ENCODE results near the gene CCR7. TPM values are rescaled to one million over a fixed set of nuclear protein-coding genes. Genes with fewer than 3 reads are reported as not detected.
A peak's percentile ranks its signal among the peaks of the same experiment; 100 is the strongest.

The CCR7 gene
- total RNA-seq = 1 to 10 TPM in 1 of 8 experiments, under 1 TPM in 6, not detected in 1; 0.32 to 1.6 (median 0.50) TPM

GRCh38 chr17:40564883-40565768 is at the start of gene CCR7:
Gene CCR7 (minus strand): TSS chr17:40565472. CDS start chr17:40565409, 63 bp downstream.
- Histone ChIP-seq H3K27ac (no peak within 1 kb of the TSS), H3K4me3 (peak within 1 kb of the TSS in 1 of 5 donors; percentile 20), H3K4me1 (replicated peaks in 1 of 2) (peaks cover 7 to 9% of the 10 kb centered on the region in 2 donors)
- in situ Hi-C loops (cut with MboI; ENCODE audit: low pct_unique_long_range_greater_than_20kb in 2 of 9, low sequenced_read_pairs in 9 of 9, unreplicated experiment in 9 of 9) = loop anchor here in 1 of 9 experiments (25.0 kb wide), 1 partner anchor 203 kb away; the partner anchor contains the start of gene GJD3
- WGBS, 10 experiments = 25 to 100% (median 69%) methylated on average over 1 to 5 of the region's 12 CpGs; no CpG with 5 or more reads in 4 of the 10 experiments
- peak in 5 of 8 experiments; percentile 61 to 77 (median 73) for ATAC-seq (replicated peaks in 6 of 8)

GRCh38 chr17:40614431-40615067 is 49.3 kb upstream of the CCR7 start:
- WGBS, 10 experiments = 61 to 100% (median 80%) methylated on average over 1 to 9 of the region's 13 CpGs; no CpG with 5 or more reads in 3 of the 10 experiments
- ATAC-seq (replicated peaks in 6 of 8) = no peak
- in situ Hi-C loops (cut with MboI; ENCODE audit: low pct_unique_long_range_greater_than_20kb in 2 of 9, low sequenced_read_pairs in 9 of 9, unreplicated experiment in 9 of 9) = loop anchor here in 6 of 9 experiments (10.0 to 25.0 kb wide), 3 partner anchors 173 to 1048 kb away; partner anchors contain the start of genes KRT28 (in 3 of the 6) and KRT27 (in 1 of the 6)
- Histone ChIP-seq H3K4me3 (no peak overlapping the region), H3K4me1 (replicated peaks in 1 of 2) (no peaks in the 10 kb centered on the region), H3K27ac (no peak overlapping the region)

- H3K27ac ChIP-seq = no peak overlapping the region
- in situ Hi-C loops (cut with MboI; ENCODE audit: low pct_unique_long_range_greater_than_20kb in 2 of 9, low sequenced_read_pairs in 9 of 9, unreplicated experiment in 9 of 9) = loop anchor here in 6 of 9 experiments (10.0 to 25.0 kb wide), 3 partner anchors 174 to 1049 kb away; partner anchors contain the start of genes KRT28 (in 3 of the 6) and KRT27 (in 1 of the 6)
- ATAC-seq (replicated peaks in 6 of 8) = no peak
Measured at GRCh38 chr17:40613467-40614154, 48.3 kb upstream of the CCR7 start.

GRCh38 chr17:40612599-40613244 is 47.5 kb upstream of the CCR7 start:
- in situ Hi-C loops (cut with MboI; ENCODE audit: low pct_unique_long_range_greater_than_20kb in 2 of 9, low sequenced_read_pairs in 9 of 9, unreplicated experiment in 9 of 9) = loop anchor here in 6 of 9 experiments (10.0 to 25.0 kb wide), 3 partner anchors 175 to 1050 kb away; partner anchors contain the start of genes KRT28 (in 3 of the 6) and KRT27 (in 1 of the 6)
- 0 to 92% (median 65%) methylated on average over 1 to 10 of the region's 11 CpGs; no CpG with 5 or more reads in 2 of the 10 experiments for WGBS, 10 experiments

More at GRCh38 chr17:40613467-40614154, 48.3 kb upstream of the CCR7 start:
- no peaks in the 10 kb centered on the region for H3K4me1 ChIP-seq (replicated peaks in 1 of 2)
- no peak overlapping the region for H3K4me3 ChIP-seq
- WGBS, 10 experiments = 0 to 76% (median 56%) methylated on average over 1 to 5 of the region's 5 CpGs; no CpG with 5 or more reads in 6 of the 10 experiments

GRCh38 chr17:40611840-40612474 is 46.7 kb upstream of the CCR7 start:
- Histone ChIP-seq H3K27ac (no peak overlapping the region), H3K4me1 (replicated peaks in 1 of 2) (no peaks in the 10 kb centered on the region), H3K4me3 (no peak overlapping the region)
- 24 to 85% (median 69%) methylated on average over 3 to 7 of the region's 7 CpGs for WGBS, 10 experiments
- in situ Hi-C loops (cut with MboI; ENCODE audit: low pct_unique_long_range_greater_than_20kb in 2 of 9, low sequenced_read_pairs in 9 of 9, unreplicated experiment in 9 of 9) = loop anchor here in 6 of 9 experiments (10.0 to 25.0 kb wide), 3 partner anchors 175 to 1050 kb away; partner anchors contain the start of genes KRT28 (in 3 of the 6) and KRT27 (in 1 of the 6)
- ATAC-seq (replicated peaks in 6 of 8) = peak in 2 of 8 experiments; percentile 26 to 32

More at GRCh38 chr17:40612599-40613244, 47.5 kb upstream of the CCR7 start:
- Histone ChIP-seq H3K4me1 (replicated peaks in 1 of 2) (no peaks in the 10 kb centered on the region), H3K4me3 (no peak overlapping the region), H3K27ac (no peak overlapping the region)
- ATAC-seq (replicated peaks in 6 of 8) = no peak

- WGBS, 10 experiments = 0 to 88% (median 70%) methylated on average over 1 to 2 of the region's 2 CpGs; no CpG with 5 or more reads in 3 of the 10 experiments
- ATAC-seq (replicated peaks in 6 of 8) = no peak
- no peak overlapping the region for H3K27ac ChIP-seq
- H3K4me1 ChIP-seq (replicated peaks in 1 of 2) = no peaks in the 10 kb centered on the region
- no peak overlapping the region for H3K4me3 ChIP-seq
- in situ Hi-C loops (cut with MboI; ENCODE audit: low pct_unique_long_range_greater_than_20kb in 2 of 9, low sequenced_read_pairs in 9 of 9, unreplicated experiment in 9 of 9) = loop anchor here in 6 of 9 experiments (10.0 to 25.0 kb wide), 3 partner anchors 177 to 1052 kb away; partner anchors contain the start of genes KRT28 (in 3 of the 6) and KRT27 (in 1 of the 6)
Measured at GRCh38 chr17:40610359-40610758, 45.1 kb upstream of the CCR7 start.

- no peak overlapping the region for H3K27ac ChIP-seq
- H3K4me3 ChIP-seq = no peak overlapping the region
- in situ Hi-C loops (cut with MboI; ENCODE audit: low pct_unique_long_range_greater_than_20kb in 2 of 9, low sequenced_read_pairs in 9 of 9, unreplicated experiment in 9 of 9) = loop anchor here in 4 of 9 experiments (25.0 kb wide), 2 partner anchors 179 to 1054 kb away; partner anchors contain the start of genes KRT27 (in 1 of the 4) and KRT28 (in 1 of the 4)
- H3K4me1 ChIP-seq (replicated peaks in 1 of 2) = no peaks in the 10 kb centered on the region
- ATAC-seq (replicated peaks in 6 of 8) = no peak
- 17 to 100% (median 60%) methylated on average over 1 to 5 of the region's 6 CpGs; no CpG with 5 or more reads in 2 of the 10 experiments for WGBS, 10 experiments
Measured at GRCh38 chr17:40608061-40608581, 42.8 kb upstream of the CCR7 start.

- WGBS, 10 experiments = 70 to 100% (median 81%) methylated on average over 1 to 4 of the region's 5 CpGs; no CpG with 5 or more reads in 6 of the 10 experiments
- Histone ChIP-seq H3K4me1 (replicated peaks in 1 of 2) (no peaks in the 10 kb centered on the region), H3K4me3 (no peak overlapping the region), H3K27ac (no peak overlapping the region)
- ATAC-seq (replicated peaks in 6 of 8) = no peak
- in situ Hi-C loops (cut with MboI; ENCODE audit: low pct_unique_long_range_greater_than_20kb in 2 of 9, low sequenced_read_pairs in 9 of 9, unreplicated experiment in 9 of 9) = loop anchor here in 4 of 9 experiments (25.0 kb wide), 2 partner anchors 180 to 1055 kb away; partner anchors contain the start of genes KRT27 (in 1 of the 4) and KRT28 (in 1 of the 4)
Measured at GRCh38 chr17:40607641-40608040, 42.4 kb upstream of the CCR7 start.

- in situ Hi-C loops (cut with MboI; ENCODE audit: low pct_unique_long_range_greater_than_20kb in 2 of 9, low sequenced_read_pairs in 9 of 9, unreplicated experiment in 9 of 9) = loop anchor here in 4 of 9 experiments (25.0 kb wide), 2 partner anchors 181 to 1056 kb away; partner anchors contain the start of genes KRT27 (in 1 of the 4) and KRT28 (in 1 of the 4)
- H3K4me1 ChIP-seq (replicated peaks in 1 of 2) = no peaks in the 10 kb centered on the region
- H3K27ac ChIP-seq = no peak overlapping the region
- ATAC-seq (replicated peaks in 6 of 8) = no peak
- WGBS, 10 experiments = 40 to 100% (median 73%) methylated on average over 2 to 7 of the region's 10 CpGs; no CpG with 5 or more reads in 1 of the 10 experiments
- no peak overlapping the region for H3K4me3 ChIP-seq
Measured at GRCh38 chr17:40606548-40607353, 41.5 kb upstream of the CCR7 start.

- no peak for ATAC-seq (replicated peaks in 6 of 8)
- Histone ChIP-seq H3K27ac (no peak overlapping the region), H3K4me1 (replicated peaks in 1 of 2) (no peaks in the 10 kb centered on the region), H3K4me3 (no peak overlapping the region)
- in situ Hi-C loops (cut with MboI; ENCODE audit: low pct_unique_long_range_greater_than_20kb in 2 of 9, low sequenced_read_pairs in 9 of 9, unreplicated experiment in 9 of 9) = loop anchor here in 4 of 9 experiments (25.0 kb wide), 2 partner anchors 182 to 1057 kb away; partner anchors contain the start of genes KRT27 (in 1 of the 4) and KRT28 (in 1 of the 4)
- 74 to 88% (median 83%) methylated on average over 1 to 5 of the region's 6 CpGs; no CpG with 5 or more reads in 5 of the 10 experiments for WGBS, 10 experiments
Measured at GRCh38 chr17:40605306-40605705, 40.0 kb upstream of the CCR7 start.

Data from motor neuron (in vitro differentiated cells).